ENCODE measurements around the gene DNAJC8.
A peak's percentile ranks its signal among the peaks of the same experiment; 100 is the strongest.

DNAJC8 gene

GRCh38 chr1:28233264-28233606, 406 bp upstream of the DNAJC8 start:
- TF ChIP-seq CTCF (IDR thresholded peaks at IDR 0.05; ENCODE audit: borderline replicate concordance, insufficient read depth, low read depth, low read length) = no peak
- no peak overlapping the region for H3K4me3 ChIP-seq (ENCODE audit: low read depth, low read length)

- TF ChIP-seq CTCF (IDR thresholded peaks at IDR 0.05; ENCODE audit: borderline replicate concordance, insufficient read depth, low read depth, low read length) = no peak
- H3K4me3 ChIP-seq (ENCODE audit: low read depth, low read length) = no peak overlapping the region
These were observed 2.8 kb downstream of the DNAJC8 start for GRCh38 chr1:28229996-28230395.

GRCh38 chr1:28229089-28229488, 3.7 kb downstream of the DNAJC8 start:
- no peak overlapping the region for H3K4me3 ChIP-seq (ENCODE audit: low read depth, low read length)
- TF ChIP-seq CTCF (IDR thresholded peaks at IDR 0.05; ENCODE audit: borderline replicate concordance, insufficient read depth, low read depth, low read length) = no peak

- TF ChIP-seq CTCF (IDR thresholded peaks at IDR 0.05; ENCODE audit: borderline replicate concordance, insufficient read depth, low read depth, low read length) = no peak
- H3K4me3 ChIP-seq (ENCODE audit: low read depth, low read length) = no peak overlapping the region
These were observed 19.5 kb downstream of the DNAJC8 start for GRCh38 chr1:28213315-28213714.

GRCh38 chr1:28209700-28210099, 23.1 kb downstream of the DNAJC8 start:
- no peak for TF ChIP-seq CTCF (IDR thresholded peaks at IDR 0.05; ENCODE audit: borderline replicate concordance, insufficient read depth, low read depth, low read length)
- no peak overlapping the region for H3K4me3 ChIP-seq (ENCODE audit: low read depth, low read length)

- no peak overlapping the region for H3K4me3 ChIP-seq (ENCODE audit: low read depth, low read length)
These were observed 23.9 kb downstream of the DNAJC8 start for GRCh38 chr1:28208818-28209441.

More at GRCh38 chr1:28208818-28209441, 23.9 kb downstream of the DNAJC8 start:
- peak; percentile 67; the same call in 1 of the 2 replicates for TF ChIP-seq CTCF (IDR thresholded peaks at IDR 0.05; ENCODE audit: borderline replicate concordance, insufficient read depth, low read depth, low read length)

Data from GM12875 (cell line).